GM18519 (cell line): Measurements from ENCODE around the gene GARIN3.
A peak's percentile ranks its signal among the peaks of the same experiment; 100 is the strongest.

Experiments
- ATAC-seq: cut with Tn5 transposase; IDR thresholded peaks from one replicate; pipeline ENCODE4 v1.9.1; 2021; ENCODE audit warnings: mild to moderate bottlenecking, moderate library complexity; ENCODE audit not compliant: unreplicated experiment, low FRiP score

GARIN3 gene

DNA sequence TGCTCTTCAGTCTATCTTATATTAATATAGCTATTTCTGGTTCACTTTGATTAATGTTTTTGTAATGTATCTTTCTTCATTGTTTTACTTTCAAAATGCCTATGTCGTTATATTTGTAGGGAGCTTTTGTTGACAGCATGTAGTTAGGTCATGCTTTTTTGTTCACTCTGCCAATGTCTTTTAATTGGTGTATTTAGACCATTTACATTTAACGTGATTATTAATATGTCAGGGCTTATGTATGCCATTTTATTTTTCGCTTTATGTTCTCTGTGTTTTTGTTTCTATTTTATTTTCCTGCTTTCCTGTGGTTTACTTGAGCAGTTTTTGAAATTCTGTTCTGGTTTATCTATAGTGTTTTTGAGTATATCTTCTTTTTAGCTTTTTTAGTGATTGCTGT, 10.8 kb downstream of the GARIN3 start:
- ATAC-seq, result no peak

DNA sequence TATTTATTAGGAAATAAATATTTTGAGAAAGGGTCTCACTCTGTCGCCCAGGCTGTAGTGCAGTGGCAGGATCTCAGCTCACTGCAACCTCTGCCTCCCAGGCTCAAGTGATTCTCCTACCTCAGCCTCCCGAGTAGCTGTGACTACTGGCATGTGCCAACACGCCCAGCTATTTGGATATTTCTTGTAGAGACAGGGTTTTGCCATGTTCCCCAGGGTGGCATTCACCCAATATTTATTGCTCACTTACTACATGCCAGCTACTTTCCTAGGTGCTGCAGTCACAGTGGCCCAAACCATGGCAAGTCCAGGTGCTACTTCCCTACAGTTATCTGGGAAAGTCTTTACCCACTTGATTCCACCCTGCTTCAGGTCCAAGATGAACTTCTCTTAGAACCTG, 15.1 kb downstream of the GARIN3 start:
- ATAC-seq, result no peak

- no peak for ATAC-seq
Observed at GRCh38 chr5:157148734-157149615, 17.1 kb downstream of the GARIN3 start.

- peak; percentile 29 for ATAC-seq
Observed at GRCh38 chr5:157143127-157143971, 22.7 kb downstream of the GARIN3 start.

GRCh38 chr5:157142317-157143126, 23.5 kb downstream of the GARIN3 start, which contains the start of gene MED7:
Gene MED7 (minus strand): TSS chr5:157142865. CDS start chr5:157139431, 3,434 bp downstream.
- ATAC-seq, result peak; percentile 99

DNA sequence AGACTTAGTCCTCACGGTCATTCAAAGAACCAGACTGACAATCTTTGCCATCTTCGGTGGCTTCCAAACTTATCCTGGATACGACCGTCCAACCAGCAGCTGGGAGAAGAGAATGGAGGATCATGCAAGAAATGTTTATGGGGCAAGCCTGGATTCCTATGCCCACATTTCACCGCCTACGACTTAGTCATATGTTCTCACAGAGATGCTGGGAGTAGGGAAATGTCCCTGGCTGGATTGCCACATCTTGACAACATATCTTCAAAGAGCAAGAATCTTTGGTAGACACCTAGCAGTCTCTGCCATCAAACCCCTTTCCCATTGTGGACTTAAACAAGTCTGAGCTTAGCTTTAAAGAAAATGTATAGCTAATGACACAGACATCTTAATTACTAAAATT, 28.4 kb downstream of the GARIN3 start:
- no peak for ATAC-seq

GRCh38 chr5:157132281-157132612, 33.8 kb downstream of the GARIN3 start:
- ATAC-seq, result no peak

DNA sequence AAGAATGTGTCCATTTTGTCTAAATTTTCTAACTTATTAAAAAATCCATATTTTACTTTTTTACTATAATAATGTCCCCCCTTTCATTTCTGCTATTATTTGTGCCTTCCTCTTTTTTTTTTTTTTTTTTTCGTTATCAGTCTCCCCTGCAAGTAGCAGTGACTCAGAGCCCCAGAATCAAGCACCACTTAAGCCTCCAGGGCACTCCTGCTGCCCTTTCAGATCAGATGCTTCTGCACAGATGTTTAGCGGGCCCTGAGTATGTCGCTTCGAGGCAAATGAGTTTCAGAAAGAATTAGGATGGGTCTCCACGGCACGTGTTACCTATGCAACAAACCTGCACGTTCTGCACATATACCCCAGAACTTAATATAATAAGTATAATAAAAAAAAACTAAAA, 35.1 kb downstream of the GARIN3 start:
- no peak for ATAC-seq

DNA sequence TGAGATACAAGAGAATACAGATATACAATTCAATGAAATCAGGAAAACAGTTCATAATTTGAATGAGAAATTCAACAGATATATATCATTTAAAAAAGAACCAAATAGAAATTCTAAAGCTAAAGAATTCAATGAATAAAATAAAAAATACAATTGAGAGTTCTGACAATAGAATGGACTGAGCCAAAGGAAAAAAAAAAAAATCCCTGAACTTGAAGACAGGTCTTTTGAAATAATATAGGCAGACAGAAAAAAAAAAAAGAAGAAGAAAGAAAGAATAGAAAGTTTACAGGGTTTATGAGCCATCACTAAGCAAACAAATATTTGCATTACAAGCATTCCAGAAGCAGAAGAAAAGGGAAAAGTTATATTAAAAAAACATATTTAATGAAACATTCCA, 44.4 kb downstream of the GARIN3 start:
- ATAC-seq, result no peak

GRCh38 chr5:157120102-157120501, 46.0 kb downstream of the GARIN3 start:
- ATAC-seq, result no peak

GRCh38 chr5:157116483-157116954, 49.5 kb downstream of the GARIN3 start:
- ATAC-seq, result peak; percentile 73

DNA sequence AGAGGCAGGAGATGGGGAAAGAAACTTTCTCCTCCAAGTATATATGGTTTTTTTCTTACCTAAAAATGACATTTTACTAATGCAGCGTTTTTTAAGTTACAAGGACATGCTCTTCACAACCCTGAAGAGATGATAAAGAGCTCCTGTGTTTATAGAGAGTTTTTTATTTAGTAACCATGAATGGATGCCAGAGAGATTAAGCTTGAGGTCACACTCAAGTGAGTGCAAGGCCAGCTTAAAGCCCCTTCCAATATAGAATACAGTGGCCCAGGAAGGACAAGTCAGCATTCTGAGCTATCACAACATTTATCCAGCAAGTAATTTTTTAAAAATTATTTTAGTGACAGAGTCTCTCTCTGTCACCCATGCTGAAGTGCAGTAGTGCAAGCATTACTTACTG, 50.6 kb downstream of the GARIN3 start:
- ATAC-seq, result no peak

GRCh38 chr5:157115012-157115411, 51.1 kb downstream of the GARIN3 start:
- ATAC-seq, result no peak

DNA sequence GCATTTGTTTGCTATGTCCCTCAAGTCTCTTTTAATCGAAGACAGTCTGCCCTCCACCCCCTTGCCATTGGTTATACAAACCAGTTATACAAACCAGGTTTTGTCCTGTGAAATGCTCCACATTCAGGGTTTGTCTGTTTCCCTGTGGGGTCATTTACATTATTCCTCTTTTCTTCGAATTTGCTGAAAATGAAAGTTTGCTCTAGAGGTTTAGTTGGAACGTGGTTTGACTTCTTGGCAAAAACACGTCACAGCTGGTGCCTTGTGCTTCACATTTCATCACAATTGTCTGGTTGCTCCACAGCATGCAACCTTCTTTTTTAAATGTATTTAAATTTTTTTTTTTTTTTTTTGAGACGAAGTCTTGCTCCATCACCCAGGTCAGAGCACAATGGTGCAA, 53.1 kb downstream of the GARIN3 start:
- no peak for ATAC-seq
